Melanocyte of skin (primary cell): ENCODE data around the gene NCK2. TPM values are rescaled to one million over a fixed set of nuclear protein-coding genes. Genes with fewer than 3 reads are reported as not detected.

ENCODE experiments used
- total RNA-seq, 2 donors: library from RNA; depleted of rRNA; stranded (reverse); fragments of >200 nt; gene quantifications; 2 replicates each; pipeline ENCODE4 v1.2.3, GENCODE V29; 2012

Gene NCK2
- total RNA-seq: 10 to 100 TPM; 58.2 to 76.6 TPM

DNA sequence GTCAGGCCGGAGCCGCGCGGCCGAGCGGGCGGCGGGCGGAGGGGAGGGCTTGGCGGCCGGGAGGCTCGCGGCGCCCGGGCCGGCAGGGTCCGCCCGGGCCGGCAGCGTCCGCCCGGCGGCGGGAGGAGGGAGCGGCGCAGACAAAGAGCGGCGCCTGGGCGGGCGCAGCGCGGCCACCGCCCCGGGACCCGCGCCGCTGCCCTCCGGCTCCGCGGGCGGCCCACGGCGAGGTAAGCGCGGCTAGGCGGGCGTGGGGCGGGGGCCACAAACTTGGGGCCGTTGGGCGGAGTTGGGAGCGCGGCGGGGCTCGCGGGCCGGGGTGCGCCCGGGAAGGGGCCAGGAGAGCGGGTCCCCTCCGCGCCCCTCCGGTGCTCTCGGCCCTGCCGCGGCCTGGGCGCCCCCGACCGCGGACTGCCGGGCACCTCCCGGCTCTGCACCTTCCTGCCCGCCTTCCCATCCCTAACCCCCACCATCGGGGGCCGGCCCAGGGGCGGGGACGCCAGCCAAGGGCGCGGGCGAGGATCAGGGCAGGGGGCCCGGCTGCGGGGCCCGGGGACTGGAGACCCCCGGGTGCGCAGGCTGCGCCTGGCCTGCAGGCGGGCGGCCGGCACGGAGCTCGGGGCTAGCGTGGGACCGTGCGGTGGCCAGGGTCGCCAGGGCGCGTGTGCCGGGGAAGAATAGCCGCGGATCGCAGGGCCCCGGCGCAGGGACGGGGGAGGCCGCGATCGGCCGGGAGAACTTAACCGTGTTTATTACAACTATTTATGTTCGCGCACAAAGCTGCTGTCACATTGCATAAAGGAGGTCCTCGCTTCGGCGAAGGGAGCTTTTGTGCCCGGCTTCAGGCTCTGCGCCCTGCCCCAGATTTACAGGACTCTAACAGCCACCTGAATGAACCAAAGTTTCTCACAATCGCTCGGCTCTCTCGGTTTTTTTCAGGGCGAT is at the start of gene NCK2:
Gene NCK2, plus strand, starts transcription at position 4 of the 945 bp plus-strand sequence. CDS start 110,152 bp downstream, outside the sequence.

